NB4 (cell line): ENCODE results near the gene SEMA5A.

Experiments
- POLR2A ChIP-seq: IDR thresholded peaks from 2 replicates; pipeline ENCODE4 v1.6.1; 2011; ENCODE audit warnings: mild to moderate bottlenecking; ENCODE audit not compliant: insufficient read length; ENCODE audit errors: extremely low read depth
- TF ChIP-seq, protein P1 (sequence below): IDR thresholded peaks from one replicate; pipeline ENCODE4 v1.5.1; 2012; ENCODE audit warnings: low read depth, low read length
- TF ChIP-seq, protein P2 (sequence below): IDR thresholded peaks from 2 replicates; pipeline ENCODE4 v1.6.1; 2011; ENCODE audit warnings: low read depth, low read length

DNA sequence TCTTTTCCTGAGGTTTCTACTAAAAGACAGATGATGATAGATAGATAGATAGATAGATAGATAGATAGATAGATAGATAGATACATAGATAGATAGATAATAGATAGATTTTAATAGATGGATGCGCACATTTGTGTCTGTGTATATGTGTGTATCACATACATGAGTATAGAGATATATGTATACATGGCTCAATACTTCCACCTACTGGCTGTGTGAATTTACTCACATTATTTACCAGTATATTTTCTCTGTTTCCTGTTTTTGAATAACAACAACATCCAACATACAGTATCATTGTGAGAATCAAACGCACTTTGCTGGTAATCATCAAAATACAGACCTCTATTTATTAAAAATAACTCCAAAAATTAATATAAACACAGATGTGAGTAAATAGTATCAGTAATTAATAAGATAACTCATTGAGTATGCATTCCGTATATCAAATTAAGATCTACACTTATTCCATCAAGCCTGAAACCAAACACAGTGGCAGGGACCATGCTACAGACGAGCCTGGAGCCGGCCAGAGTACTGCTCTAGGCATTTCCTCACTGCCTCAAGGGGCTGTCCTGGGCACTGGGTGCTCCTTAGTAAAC is 338.0 kb downstream of the SEMA5A start:
- TF ChIP-seq, protein P1, sequence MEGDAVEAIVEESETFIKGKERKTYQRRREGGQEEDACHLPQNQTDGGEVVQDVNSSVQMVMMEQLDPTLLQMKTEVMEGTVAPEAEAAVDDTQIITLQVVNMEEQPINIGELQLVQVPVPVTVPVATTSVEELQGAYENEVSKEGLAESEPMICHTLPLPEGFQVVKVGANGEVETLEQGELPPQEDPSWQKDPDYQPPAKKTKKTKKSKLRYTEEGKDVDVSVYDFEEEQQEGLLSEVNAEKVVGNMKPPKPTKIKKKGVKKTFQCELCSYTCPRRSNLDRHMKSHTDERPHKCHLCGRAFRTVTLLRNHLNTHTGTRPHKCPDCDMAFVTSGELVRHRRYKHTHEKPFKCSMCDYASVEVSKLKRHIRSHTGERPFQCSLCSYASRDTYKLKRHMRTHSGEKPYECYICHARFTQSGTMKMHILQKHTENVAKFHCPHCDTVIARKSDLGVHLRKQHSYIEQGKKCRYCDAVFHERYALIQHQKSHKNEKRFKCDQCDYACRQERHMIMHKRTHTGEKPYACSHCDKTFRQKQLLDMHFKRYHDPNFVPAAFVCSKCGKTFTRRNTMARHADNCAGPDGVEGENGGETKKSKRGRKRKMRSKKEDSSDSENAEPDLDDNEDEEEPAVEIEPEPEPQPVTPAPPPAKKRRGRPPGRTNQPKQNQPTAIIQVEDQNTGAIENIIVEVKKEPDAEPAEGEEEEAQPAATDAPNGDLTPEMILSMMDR, result no peak
- TF ChIP-seq, protein P2, sequence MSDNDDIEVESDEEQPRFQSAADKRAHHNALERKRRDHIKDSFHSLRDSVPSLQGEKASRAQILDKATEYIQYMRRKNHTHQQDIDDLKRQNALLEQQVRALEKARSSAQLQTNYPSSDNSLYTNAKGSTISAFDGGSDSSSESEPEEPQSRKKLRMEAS, result no peak
- no peak for TF ChIP-seq POLR2A
